HG02642 (cell line): Measurements from ENCODE around the gene SAFB.

ENCODE experiments used
- ATAC-seq: cut with Tn5 transposase; IDR thresholded peaks from one replicate; pipeline ENCODE4 v1.9.1; 2021; ENCODE audit warnings: mild to moderate bottlenecking; ENCODE audit not compliant: unreplicated experiment, poor library complexity

SAFB gene

GRCh38 chr19:5624741-5625278, 1.9 kb downstream of the SAFB start:
- no peak for ATAC-seq

GRCh38 chr19:5625641-5626040, 2.8 kb downstream of the SAFB start:
- ATAC-seq, result no peak

- no peak for ATAC-seq
Measured at GRCh38 chr19:5627395-5627904, 4.6 kb downstream of the SAFB start.

- ATAC-seq, result no peak
Measured at GRCh38 chr19:5628461-5628860, 5.6 kb downstream of the SAFB start.

GRCh38 chr19:5628919-5629481, 6.1 kb downstream of the SAFB start:
- ATAC-seq, result no peak

- no peak for ATAC-seq
Measured at GRCh38 chr19:5631567-5632240, 8.8 kb downstream of the SAFB start.

- ATAC-seq, result no peak
Measured at GRCh38 chr19:5632241-5632612, 9.3 kb downstream of the SAFB start.

GRCh38 chr19:5632657-5633056, 9.8 kb downstream of the SAFB start:
- ATAC-seq, result no peak

GRCh38 chr19:5635427-5635826, 12.5 kb downstream of the SAFB start:
- no peak for ATAC-seq

GRCh38 chr19:5637971-5638370, 15.1 kb downstream of the SAFB start:
- ATAC-seq, result no peak

GRCh38 chr19:5641171-5641570, 18.3 kb downstream of the SAFB start:
- ATAC-seq, result no peak

- ATAC-seq, result no peak
Measured at GRCh38 chr19:5642204-5642603, 19.3 kb downstream of the SAFB start.

GRCh38 chr19:5643060-5643459, 20.2 kb downstream of the SAFB start:
- no peak for ATAC-seq

- no peak for ATAC-seq
Measured at GRCh38 chr19:5644037-5644436, 21.2 kb downstream of the SAFB start.

GRCh38 chr19:5645409-5645808, 22.5 kb downstream of the SAFB start:
- ATAC-seq, result no peak

GRCh38 chr19:5646703-5647102, 23.8 kb downstream of the SAFB start:
- ATAC-seq, result no peak

GRCh38 chr19:5648464-5648863, 25.6 kb downstream of the SAFB start:
- no peak for ATAC-seq

- ATAC-seq, result no peak
Measured at GRCh38 chr19:5651361-5651760, 28.5 kb downstream of the SAFB start.

GRCh38 chr19:5652261-5652660, 29.4 kb downstream of the SAFB start:
- ATAC-seq, result no peak

- ATAC-seq, result no peak
Measured at GRCh38 chr19:5654931-5655330, 32.0 kb downstream of the SAFB start.

- ATAC-seq, result no peak
Measured at GRCh38 chr19:5655412-5655811, 32.5 kb downstream of the SAFB start.

GRCh38 chr19:5661483-5661882, 38.6 kb downstream of the SAFB start:
- no peak for ATAC-seq
